Pons (tissue), 1 donor: ENCODE data around the gene ZXDC.

Experiments
- DNase-seq: peaks from one replicate; pipeline ENCODE4 v3.0.0-alpha.2; 2016; ENCODE audit warnings: low spot score

The ZXDC gene

DNA sequence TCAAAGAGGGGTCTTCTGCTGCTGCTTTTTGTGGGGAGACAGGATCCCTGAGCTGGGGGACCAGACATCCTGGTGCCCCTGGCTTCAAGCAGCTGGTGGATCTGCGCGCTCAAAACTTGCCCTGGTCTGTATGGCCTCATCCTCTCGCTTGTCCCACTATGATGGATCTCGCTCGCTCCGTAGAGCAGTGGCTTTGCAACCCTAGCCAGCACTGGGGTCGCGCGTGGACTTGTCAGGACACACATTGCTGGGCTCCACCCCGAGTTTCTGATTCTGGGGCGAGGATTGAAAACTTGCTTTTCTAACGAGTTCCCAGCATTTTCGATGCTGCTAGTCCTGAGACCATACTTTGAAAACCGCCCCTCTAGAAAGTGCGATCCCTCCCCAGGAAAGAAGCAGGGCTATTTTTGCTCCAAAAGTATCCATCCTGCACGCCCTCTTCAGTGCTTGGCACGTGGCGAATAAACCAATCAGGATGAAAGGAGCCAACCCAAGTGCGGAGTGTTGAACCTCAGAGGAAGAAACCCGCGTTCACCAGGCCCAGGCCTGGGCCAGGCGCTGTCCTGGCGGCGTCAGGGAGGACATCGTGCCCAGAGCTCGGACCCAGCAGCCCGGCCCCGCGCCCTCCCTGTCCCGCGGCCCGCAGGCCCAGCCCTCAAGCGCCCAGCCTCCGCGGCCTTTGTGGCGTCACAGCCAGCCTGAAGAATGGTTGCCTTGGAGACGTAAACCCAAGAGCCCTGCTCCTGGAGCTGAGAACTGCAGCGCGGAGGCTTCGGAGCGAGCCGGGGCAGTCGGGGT lies 81.3 kb downstream of the ZXDC start, which contains the start of gene CFAP100:
CFAP100 (plus strand) TSS at position 731 of the 798 bp plus-strand sequence. CDS start 1,092 bp downstream, outside the sequence.
- DNase-seq, result no peak

DNA sequence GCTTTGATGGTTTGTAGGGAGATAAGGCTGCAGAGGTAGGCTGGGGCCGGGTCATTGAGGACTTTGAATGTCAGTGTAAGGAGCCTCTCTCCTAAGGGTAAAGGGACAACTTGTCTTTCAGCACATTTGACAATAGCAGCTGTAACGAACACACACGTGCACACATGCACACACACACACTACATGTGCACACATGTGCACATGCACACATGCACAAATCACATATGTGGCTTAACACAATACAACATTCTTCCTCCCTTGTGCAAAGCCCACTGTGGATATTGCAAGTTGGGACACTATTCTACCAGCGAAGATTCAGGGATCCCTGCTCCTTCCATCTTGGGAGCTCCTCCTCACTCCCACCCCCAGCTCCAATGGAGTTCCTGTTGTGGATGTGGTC lies 82.1 kb downstream of the ZXDC start:
- DNase-seq, result no peak

- DNase-seq, result no peak
Observed at GRCh38 chr3:126392246-126392645, 83.4 kb downstream of the ZXDC start.

GRCh38 chr3:126391631-126392030 lies 84.1 kb downstream of the ZXDC start:
- DNase-seq, result no peak

DNA sequence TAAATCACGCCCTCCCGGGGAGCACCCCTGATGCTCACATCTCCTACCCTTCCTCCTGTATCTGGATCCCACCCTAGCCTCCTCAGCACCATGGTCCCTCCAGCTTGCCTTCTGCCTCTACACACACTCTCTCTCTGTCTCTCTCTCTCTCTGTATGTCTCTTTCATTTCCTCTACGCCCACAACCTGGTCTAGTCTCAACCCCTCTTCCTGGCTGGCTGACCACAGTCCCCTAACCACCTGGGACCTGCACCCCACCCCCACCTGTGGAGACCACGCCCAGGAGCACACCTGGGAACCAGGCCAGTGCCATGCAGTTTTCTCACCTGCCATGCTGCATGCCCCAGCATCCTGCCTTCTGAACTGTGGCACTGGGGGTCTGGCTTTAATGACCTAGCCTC lies 84.9 kb downstream of the ZXDC start:
- no peak for DNase-seq

DNA sequence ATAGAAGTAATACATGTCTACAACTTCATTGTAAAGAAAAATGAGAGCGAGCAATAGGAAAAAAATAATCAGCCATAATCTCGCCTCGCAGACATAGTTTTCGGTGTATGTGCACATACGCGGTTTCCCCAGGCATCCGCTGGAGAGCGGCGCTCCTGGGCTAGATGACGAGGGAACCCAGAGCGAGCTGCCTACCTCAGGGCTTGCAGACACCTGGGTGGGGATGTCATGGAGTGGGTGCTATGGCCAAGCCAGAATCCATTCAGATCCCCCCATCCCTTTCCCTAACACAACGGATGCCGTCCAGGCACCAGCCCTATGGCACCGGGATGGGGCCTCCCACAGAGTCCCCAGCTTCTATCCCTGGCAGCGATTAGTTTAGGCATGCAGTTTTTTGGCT lies 85.5 kb downstream of the ZXDC start:
- no peak for DNase-seq

- no peak for DNase-seq
Observed at GRCh38 chr3:126389794-126390146, 85.9 kb downstream of the ZXDC start.

- peak; percentile 91 for DNase-seq
Observed at GRCh38 chr3:126389112-126389793, 86.4 kb downstream of the ZXDC start.
